GM21786 (cell line): ENCODE measurements around the gene TYR.
"Not testable (repeated sequence)": the region's sequence is repeated elsewhere in the genome, so short reads cannot be mapped to it uniquely, and the experiment has no call there.

Experiments used
- ATAC-seq: cut with Tn5 transposase; IDR thresholded peaks from one replicate; pipeline ENCODE4 v1.9.1; 2021; ENCODE audit not compliant: unreplicated experiment

The TYR gene

GRCh38 chr11:89177691-89178231 is at the start of gene TYR:
TSS of gene TYR (plus strand) at chr11:89177875. CDS start at chr11:89177954, 79 bp downstream.
- no peak for ATAC-seq

- no peak for ATAC-seq
Measured at GRCh38 chr11:89136606-89137005, 41.1 kb upstream of the TYR start.

GRCh38 chr11:89147229-89147628 is 30.4 kb upstream of the TYR start:
- ATAC-seq, result no peak

GRCh38 chr11:89159974-89160373 is 17.7 kb upstream of the TYR start:
- ATAC-seq, result no peak

- no peak for ATAC-seq
Measured at GRCh38 chr11:89161949-89162348, 15.7 kb upstream of the TYR start.

- ATAC-seq, result no peak
Measured at GRCh38 chr11:89163686-89164085, 14.0 kb upstream of the TYR start.

GRCh38 chr11:89168396-89168795 is 9.3 kb upstream of the TYR start:
- ATAC-seq, result no peak

- no peak for ATAC-seq
Measured at GRCh38 chr11:89175796-89176195, 1.9 kb upstream of the TYR start.

GRCh38 chr11:89176938-89177337 is 737 bp upstream of the TYR start:
- ATAC-seq, result no peak

GRCh38 chr11:89181111-89181510 is 3.4 kb downstream of the TYR start:
- ATAC-seq, result no peak

- ATAC-seq, result no peak
Measured at GRCh38 chr11:89182773-89183518, 5.3 kb downstream of the TYR start.

GRCh38 chr11:89184021-89184420 is 6.3 kb downstream of the TYR start:
- no peak for ATAC-seq

GRCh38 chr11:89189776-89190175 is 12.1 kb downstream of the TYR start:
- ATAC-seq, result no peak

- no peak for ATAC-seq
Measured at GRCh38 chr11:89201138-89201537, 23.5 kb downstream of the TYR start.

GRCh38 chr11:89203814-89204213 is 26.1 kb downstream of the TYR start:
- no peak for ATAC-seq

GRCh38 chr11:89205378-89205777 is 27.7 kb downstream of the TYR start:
- ATAC-seq, result no peak

- ATAC-seq, result no peak
Measured at GRCh38 chr11:89220684-89221339, 43.1 kb downstream of the TYR start.

GRCh38 chr11:89235083-89235482 is 57.4 kb downstream of the TYR start:
- no peak for ATAC-seq

GRCh38 chr11:89235976-89236375 is 58.3 kb downstream of the TYR start:
- no peak for ATAC-seq

- ATAC-seq, result not testable (repeated sequence)
Measured at GRCh38 chr11:89247007-89247406, 69.3 kb downstream of the TYR start.

- ATAC-seq, result no peak
Measured at GRCh38 chr11:89249196-89249595, 71.5 kb downstream of the TYR start.

GRCh38 chr11:89261483-89261882 is 83.8 kb downstream of the TYR start:
- ATAC-seq, result not testable (repeated sequence)
